GM18507 (cell line): Measurements from ENCODE around the gene ATP2B3.

Source experiments
- DNase-seq: peaks from one replicate; pipeline ENCODE4 v3.0.0; 2011; ENCODE audit warnings: low read depth; ENCODE audit not compliant: insufficient read length; ENCODE audit errors: extremely low spot score
- FAIRE-seq: peaks from 2 replicates; lab custom pipeline; 2011; peaks lifted over from hg19 to GRCh38; lab: Jason Lieb, UNC

The ATP2B3 gene

GRCh38 chrX:153487590-153488071, 29.8 kb upstream of the ATP2B3 start:
- FAIRE-seq (no peak), DNase-seq (no peak)

- DNase-seq = no peak
- FAIRE-seq = no peak
Observed at GRCh38 chrX:153488231-153488914, 29.1 kb upstream of the ATP2B3 start.

- FAIRE-seq (no peak), DNase-seq (no peak)
Observed at GRCh38 chrX:153490217-153490930, 27.1 kb upstream of the ATP2B3 start.

GRCh38 chrX:153491351-153491914, 26.0 kb upstream of the ATP2B3 start:
- no peak for DNase-seq
- no peak for FAIRE-seq

GRCh38 chrX:153491918-153492317, 25.5 kb upstream of the ATP2B3 start:
- FAIRE-seq = no peak
- DNase-seq = no peak

- DNase-seq = no peak
- FAIRE-seq = no peak
Observed at GRCh38 chrX:153492543-153492942, 24.9 kb upstream of the ATP2B3 start.

GRCh38 chrX:153493085-153493484, 24.4 kb upstream of the ATP2B3 start:
- no peak for FAIRE-seq

GRCh38 chrX:153494061-153494460, 23.4 kb upstream of the ATP2B3 start:
- DNase-seq (no peak), FAIRE-seq (no peak)

More at GRCh38 chrX:153493085-153493484, 24.4 kb upstream of the ATP2B3 start:
- no peak for DNase-seq

- FAIRE-seq = no peak
- DNase-seq = no peak
Observed at GRCh38 chrX:153494541-153495361, 22.7 kb upstream of the ATP2B3 start, which contains the start of gene BGN. Gene BGN (plus strand): TSS chrX:153494980. CDS start chrX:153504632, 9,652 bp downstream.

- no peak for FAIRE-seq
- no peak for DNase-seq
Observed at GRCh38 chrX:153495362-153495751, 22.1 kb upstream of the ATP2B3 start.

GRCh38 chrX:153495903-153496589, 21.4 kb upstream of the ATP2B3 start:
- DNase-seq = no peak
- FAIRE-seq = no peak

- DNase-seq = no peak
- no peak for FAIRE-seq
Observed at GRCh38 chrX:153496590-153496959, 20.9 kb upstream of the ATP2B3 start.

GRCh38 chrX:153498453-153498852, 19.0 kb upstream of the ATP2B3 start:
- FAIRE-seq (no peak), DNase-seq (no peak)

GRCh38 chrX:153499341-153499740, 18.1 kb upstream of the ATP2B3 start:
- DNase-seq (no peak), FAIRE-seq (no peak)

GRCh38 chrX:153499876-153500275, 17.6 kb upstream of the ATP2B3 start:
- FAIRE-seq (no peak), DNase-seq (no peak)

- no peak for DNase-seq
- FAIRE-seq = no peak
Observed at GRCh38 chrX:153500676-153501280, 16.7 kb upstream of the ATP2B3 start.

GRCh38 chrX:153501530-153501929, 15.9 kb upstream of the ATP2B3 start:
- FAIRE-seq (no peak), DNase-seq (no peak)

GRCh38 chrX:153502131-153502530, 15.3 kb upstream of the ATP2B3 start:
- DNase-seq (no peak), FAIRE-seq (no peak)

GRCh38 chrX:153502796-153503195, 14.6 kb upstream of the ATP2B3 start:
- no peak for FAIRE-seq
- no peak for DNase-seq
